PC-9 (cell line): ENCODE results near the gene SYCE3. TPM values are rescaled to one million over a fixed set of nuclear protein-coding genes. Genes with fewer than 3 reads are reported as not detected.
A peak's percentile ranks its signal among the peaks of the same experiment; 100 is the strongest.

Source experiments
- BruUV-seq: library from RNA; stranded (reverse); fragments of 400-500 nt; replicated peaks from 2 replicates; lab custom pipeline; 2021; lab: Mats Ljungman, UMichigan
- CTCF ChIA-PET: fragments of 300-600 bp; sonication (Branson Sonifier 250); formaldehyde crosslinking; loops from one replicate; lab custom pipeline; 2022; ENCODE audit warnings: antibody characterized with exemption; lab: Charles Lee
- POLR2A ChIA-PET: fragments of 300-600 bp; sonication (Branson Sonifier 250); formaldehyde crosslinking; loops from one replicate; lab custom pipeline; 2022; ENCODE audit warnings: antibody characterized with exemption; ENCODE audit not compliant: unreplicated experiment; lab: Charles Lee
- DNase-seq, 2 experiments: peaks; one replicate each; pipeline versions ENCODE4 v3.0.0 to v3.0.0-alpha.2; 2015 to 2022; ENCODE audit warnings: mixed read lengths in 1 of 2
- H2AFZ ChIP-seq: fragments of 200-600 bp; sonication (generic); 2 replicates; pipeline ENCODE4 v1.8.1; 2017; ENCODE audit warnings: antibody characterized with exemption
- H3F3A ChIP-seq: fragments of 200-600 bp; sonication (generic); 2 replicates; pipeline ENCODE4 v1.8.1; 2017; ENCODE audit warnings: antibody characterized with exemption, mild to moderate bottlenecking, low read depth; ENCODE audit not compliant: insufficient read depth
- H3K27ac ChIP-seq: fragments of 200-600 bp; sonication (generic); 2 replicates; pipeline ENCODE4 v1.6.1; 2016; ENCODE audit warnings: mixed run types
- H3K27me3 ChIP-seq: fragments of 200-600 bp; sonication (generic); 2 replicates; pipeline ENCODE4 v1.6.1; 2016; ENCODE audit warnings: low read depth, mixed run types; ENCODE audit not compliant: insufficient read depth
- H3K36me3 ChIP-seq: fragments of 200-600 bp; sonication (generic); 2 replicates; pipeline ENCODE4 v1.6.1; 2016; ENCODE audit warnings: low read depth, mixed run types
- H3K4me1 ChIP-seq: fragments of 200-600 bp; sonication (generic); replicated peaks from 2 replicates; pipeline ENCODE4 v1.6.1; 2016; ENCODE audit warnings: mixed run types; ENCODE audit not compliant: insufficient read depth
- H3K4me2 ChIP-seq: fragments of 200-600 bp; sonication (generic); 2 replicates; pipeline ENCODE4 v1.6.1; 2017; ENCODE audit warnings: mixed run types
- H3K4me3 ChIP-seq: fragments of 200-600 bp; sonication (generic); 2 replicates; pipeline ENCODE4 v1.6.1; 2016; ENCODE audit warnings: mixed run types
- H3K79me2 ChIP-seq: fragments of 200-600 bp; sonication (generic); 2 replicates; pipeline ENCODE4 v1.6.1; 2017; ENCODE audit warnings: low read depth, mixed run types
- H3K9me2 ChIP-seq: fragments of 200-600 bp; sonication (generic); 2 replicates; pipeline ENCODE4 v1.8.1; 2017; ENCODE audit warnings: mild to moderate bottlenecking; ENCODE audit not compliant: insufficient read depth
- H3K9me3 ChIP-seq: fragments of 200-600 bp; sonication (generic); 2 replicates; pipeline ENCODE4 v1.8.1; 2016; ENCODE audit warnings: low read depth; ENCODE audit not compliant: insufficient read depth
- H4K20me1 ChIP-seq: fragments of 200-600 bp; sonication (generic); 2 replicates; pipeline ENCODE4 v1.8.1; 2017; ENCODE audit not compliant: insufficient read depth
- CTCF ChIP-seq: fragments of 200-600 bp; sonication (generic); conservative IDR thresholded peaks from 2 replicates; pipeline ENCODE4 v1.6.1; 2017; ENCODE audit warnings: mixed run types, antibody characterized with exemption, mild to moderate bottlenecking, moderate library complexity
- EZH2 ChIP-seq: fragments of 200-600 bp; sonication (generic); IDR thresholded peaks from 2 replicates; pipeline ENCODE4 v1.8.0; 2017; ENCODE audit warnings: antibody characterized with exemption, low read depth
- intact Hi-C: fragments of 100-400 bp; cut with micrococcal nuclease; formaldehyde crosslinking; loops from one replicate; pipeline ENCODE4 v1.10.0; 2022; ENCODE audit not compliant: unreplicated experiment
- total RNA-seq: library from RNA; stranded (reverse); gene quantifications from 2 replicates; pipeline ENCODE4 v1.2.3, GENCODE V29; 2021

The SYCE3 gene
- total RNA-seq, 1 experiment from 2014 or later, result not detected

- H3K4me3 ChIP-seq, result peak overlapping the region; percentile 96
- H3K79me2 ChIP-seq, result peaks cover 23% of the 10 kb centered on the region
- peak in 1 of 2 experiments; percentile 28 for DNase-seq
- no peak for TF ChIP-seq EZH2
- TF ChIP-seq CTCF, result no peak
- no peaks in the 10 kb centered on the region for H3K27me3 ChIP-seq
- ChIA-PET POLR2A (no interaction called here), CTCF (interaction anchor here (2.6 kb wide), 1 partner anchor 39 kb away, joined by 14 read pairs; the partner anchor contains the start of gene SYCE3)
- no peaks in the 10 kb centered on the region for H3K9me3 ChIP-seq
- peaks cover 51% of the 10 kb centered on the region for H3F3A ChIP-seq
- no peaks in the 10 kb centered on the region for H3K9me2 ChIP-seq
- H2AFZ ChIP-seq, result no peak overlapping the region
- H3K4me1 ChIP-seq, result peaks cover 23% of the 10 kb centered on the region
- peak overlapping the region; percentile 94 for H3K4me2 ChIP-seq
- TSS peak; percentile 37 for BruUV-seq
- peak overlapping the region; percentile 56; the same call in 1 of the 2 replicates for H3K27ac ChIP-seq
- intact Hi-C loops, result loop anchor here (2.0 kb wide), 1 partner anchor 15 kb away; the partner anchor contains the start of gene NCAPH2
- peaks cover 13% of the 10 kb centered on the region for H3K36me3 ChIP-seq
- peaks cover 24% of the 10 kb centered on the region for H4K20me1 ChIP-seq
Measured at GRCh38 chr22:50523806-50524675, 38.7 kb downstream of the SYCE3 start.

GRCh38 chr22:50523458-50523805, 39.3 kb downstream of the SYCE3 start:
- no peak for TF ChIP-seq CTCF
- TF ChIP-seq EZH2, result no peak
- BruUV-seq, result no TSS peak
- Histone ChIP-seq H2AFZ (no peak overlapping the region), H3K4me3 (no peak overlapping the region), H3K9me3 (no peaks in the 10 kb centered on the region), H3K27ac (no peak overlapping the region), H3F3A (peaks cover 45% of the 10 kb centered on the region), H3K36me3 (peaks cover 16% of the 10 kb centered on the region), H3K4me1 (peaks cover 23% of the 10 kb centered on the region), H4K20me1 (peaks cover 24% of the 10 kb centered on the region), H3K79me2 (peaks cover 23% of the 10 kb centered on the region), H3K9me2 (no peaks in the 10 kb centered on the region), H3K4me2 (peak overlapping the region; percentile 94; the same call in 1 of the 2 replicates), H3K27me3 (no peaks in the 10 kb centered on the region)
- DNase-seq, result no peak
- ChIA-PET POLR2A (no interaction called here), CTCF (no interaction called here)
- intact Hi-C loops, result no loop called here

DNA sequence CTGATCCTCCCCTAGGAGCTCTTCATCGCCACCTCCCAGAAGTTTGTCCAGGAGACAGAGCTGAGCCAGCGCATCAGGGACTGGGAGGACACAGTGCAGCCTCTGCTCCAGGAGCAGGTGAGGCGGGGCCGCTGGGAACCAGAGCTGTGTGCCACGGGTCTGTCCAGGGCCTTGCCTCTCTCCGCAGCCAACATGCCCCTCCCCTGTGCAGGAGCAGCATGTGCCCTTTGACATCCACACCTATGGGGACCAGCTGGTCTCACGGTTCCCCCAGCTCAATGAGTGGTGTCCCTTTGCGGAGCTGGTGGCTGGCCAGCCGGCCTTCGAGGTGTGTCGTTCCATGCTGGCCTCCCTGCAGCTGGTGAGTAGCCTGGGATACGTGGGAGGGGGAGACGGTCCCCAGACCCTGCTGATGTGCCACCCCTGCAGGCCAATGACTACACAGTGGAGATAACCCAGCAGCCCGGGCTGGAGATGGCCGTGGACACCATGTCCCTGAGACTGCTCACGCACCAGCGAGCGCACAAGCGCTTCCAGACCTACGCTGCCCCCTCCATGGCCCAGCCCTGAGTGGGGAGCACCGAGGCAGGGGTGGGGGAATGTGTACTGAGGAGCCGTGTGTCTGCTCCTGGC, 39.8 kb downstream of the SYCE3 start:
- H3F3A ChIP-seq, result peaks cover 40% of the 10 kb centered on the region
- peaks cover 24% of the 10 kb centered on the region for H4K20me1 ChIP-seq
- H3K79me2 ChIP-seq, result peaks cover 23% of the 10 kb centered on the region
- ChIA-PET POLR2A (no interaction called here), CTCF (no interaction called here)
- no peaks in the 10 kb centered on the region for H3K9me2 ChIP-seq
- BruUV-seq, result no TSS peak
- H3K4me1 ChIP-seq, result peaks cover 22% of the 10 kb centered on the region
- no peaks in the 10 kb centered on the region for H3K27me3 ChIP-seq
- no peak overlapping the region for H3K4me3 ChIP-seq
- no peaks in the 10 kb centered on the region for H3K9me3 ChIP-seq
- TF ChIP-seq EZH2 (no peak), CTCF (no peak)
- H3K4me2 ChIP-seq, result no peak overlapping the region
- H3K27ac ChIP-seq, result no peak overlapping the region
- H2AFZ ChIP-seq, result no peak overlapping the region
- peaks cover 22% of the 10 kb centered on the region for H3K36me3 ChIP-seq
- DNase-seq, result no peak
- intact Hi-C loops, result no loop called here
